OCI-LY1 (cell line): ENCODE results near the gene AGBL1.

Experiments used
- EZH2 ChIP-seq: fragments of 200-600 bp; sonication (generic), shearing (Covaris generic); IDR thresholded peaks from 2 replicates; pipeline ENCODE4 v1.8.0; 2017; ENCODE audit warnings: borderline replicate concordance, mixed run types, mild to moderate bottlenecking, antibody characterized with exemption, low read length, moderate library complexity, mixed read lengths
- TF ChIP-seq, protein P1 (sequence below): fragments of 200-600 bp; sonication (generic), shearing (Covaris generic); IDR thresholded peaks from 2 replicates; pipeline ENCODE4 v1.5.1; 2017; ENCODE audit warnings: mild to moderate bottlenecking, antibody characterized with exemption, low read length, moderate library complexity, mixed read lengths

DNA sequence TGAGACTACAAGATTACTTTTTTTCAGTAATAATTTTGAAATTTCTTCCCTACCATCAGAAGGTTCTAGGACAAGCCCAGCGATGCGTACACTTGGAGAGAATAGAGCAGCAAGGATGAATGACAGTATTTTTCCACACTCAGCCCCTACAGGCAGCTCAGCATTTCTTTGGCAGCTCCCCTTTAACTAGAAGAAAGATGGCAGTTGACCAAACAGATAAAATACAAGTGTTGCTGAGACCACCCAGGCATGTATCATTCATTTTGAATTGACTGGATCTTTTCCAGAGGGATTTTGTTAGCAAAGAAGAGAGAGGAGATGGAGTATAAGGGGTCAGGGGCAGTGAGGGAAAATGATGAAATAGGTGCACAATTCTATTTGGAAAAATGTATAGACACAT, 761.3 kb downstream of the AGBL1 start:
- TF ChIP-seq, protein P1, sequence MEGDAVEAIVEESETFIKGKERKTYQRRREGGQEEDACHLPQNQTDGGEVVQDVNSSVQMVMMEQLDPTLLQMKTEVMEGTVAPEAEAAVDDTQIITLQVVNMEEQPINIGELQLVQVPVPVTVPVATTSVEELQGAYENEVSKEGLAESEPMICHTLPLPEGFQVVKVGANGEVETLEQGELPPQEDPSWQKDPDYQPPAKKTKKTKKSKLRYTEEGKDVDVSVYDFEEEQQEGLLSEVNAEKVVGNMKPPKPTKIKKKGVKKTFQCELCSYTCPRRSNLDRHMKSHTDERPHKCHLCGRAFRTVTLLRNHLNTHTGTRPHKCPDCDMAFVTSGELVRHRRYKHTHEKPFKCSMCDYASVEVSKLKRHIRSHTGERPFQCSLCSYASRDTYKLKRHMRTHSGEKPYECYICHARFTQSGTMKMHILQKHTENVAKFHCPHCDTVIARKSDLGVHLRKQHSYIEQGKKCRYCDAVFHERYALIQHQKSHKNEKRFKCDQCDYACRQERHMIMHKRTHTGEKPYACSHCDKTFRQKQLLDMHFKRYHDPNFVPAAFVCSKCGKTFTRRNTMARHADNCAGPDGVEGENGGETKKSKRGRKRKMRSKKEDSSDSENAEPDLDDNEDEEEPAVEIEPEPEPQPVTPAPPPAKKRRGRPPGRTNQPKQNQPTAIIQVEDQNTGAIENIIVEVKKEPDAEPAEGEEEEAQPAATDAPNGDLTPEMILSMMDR, result no peak
- no peak for TF ChIP-seq EZH2
